Mammary epithelial cell (primary cell): ENCODE measurements around the gene PTGER3.

Source experiments
- EZH2 ChIP-seq: IDR thresholded peaks from 2 replicates; pipeline ENCODE4 v1.6.1; 2012; ENCODE audit warnings: low read length, inconsistent platforms, borderline replicate concordance
- TF ChIP-seq, protein P1 (sequence below), 2 donors: IDR thresholded peaks in 1 of 2; conservative IDR thresholded peaks in 1 of 2; 2 replicates each; pipeline ENCODE4 v1.5.1; 2011 to 2012; ENCODE audit warnings: inconsistent platforms in 2 of 2, low read length in 2 of 2, mild to moderate bottlenecking in 2 of 2, control low read depth in 1 of 2, low read depth in 1 of 2; ENCODE audit not compliant: insufficient read depth in 1 of 2; ENCODE audit errors: extremely low read depth in 1 of 2

DNA sequence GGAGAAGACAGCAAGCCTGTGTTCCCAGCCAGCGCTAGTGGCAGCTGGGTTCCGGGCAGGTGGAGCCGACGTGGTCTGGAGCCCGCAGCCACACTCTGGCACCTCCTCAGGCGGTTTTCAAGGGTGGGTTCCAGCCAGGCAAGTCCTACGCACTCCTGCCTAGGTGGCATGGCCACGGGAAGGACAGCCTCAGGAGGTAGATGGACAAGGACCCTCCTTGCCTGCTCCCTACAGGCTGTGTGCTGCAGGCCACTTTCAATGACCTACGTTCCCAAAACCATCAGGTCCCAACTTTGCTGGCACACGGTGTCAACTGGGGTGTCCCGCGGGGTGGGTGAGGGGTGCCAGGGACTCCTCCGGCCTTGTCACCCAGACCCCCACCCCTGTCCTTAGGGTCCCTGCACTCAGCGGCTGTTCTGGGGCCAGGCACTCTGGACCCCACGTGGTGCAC lies 6.7 kb upstream of the PTGER3 start:
- TF ChIP-seq, protein P1, sequence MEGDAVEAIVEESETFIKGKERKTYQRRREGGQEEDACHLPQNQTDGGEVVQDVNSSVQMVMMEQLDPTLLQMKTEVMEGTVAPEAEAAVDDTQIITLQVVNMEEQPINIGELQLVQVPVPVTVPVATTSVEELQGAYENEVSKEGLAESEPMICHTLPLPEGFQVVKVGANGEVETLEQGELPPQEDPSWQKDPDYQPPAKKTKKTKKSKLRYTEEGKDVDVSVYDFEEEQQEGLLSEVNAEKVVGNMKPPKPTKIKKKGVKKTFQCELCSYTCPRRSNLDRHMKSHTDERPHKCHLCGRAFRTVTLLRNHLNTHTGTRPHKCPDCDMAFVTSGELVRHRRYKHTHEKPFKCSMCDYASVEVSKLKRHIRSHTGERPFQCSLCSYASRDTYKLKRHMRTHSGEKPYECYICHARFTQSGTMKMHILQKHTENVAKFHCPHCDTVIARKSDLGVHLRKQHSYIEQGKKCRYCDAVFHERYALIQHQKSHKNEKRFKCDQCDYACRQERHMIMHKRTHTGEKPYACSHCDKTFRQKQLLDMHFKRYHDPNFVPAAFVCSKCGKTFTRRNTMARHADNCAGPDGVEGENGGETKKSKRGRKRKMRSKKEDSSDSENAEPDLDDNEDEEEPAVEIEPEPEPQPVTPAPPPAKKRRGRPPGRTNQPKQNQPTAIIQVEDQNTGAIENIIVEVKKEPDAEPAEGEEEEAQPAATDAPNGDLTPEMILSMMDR (conservative IDR thresholded peaks at IDR 0.05 in 1 of 2, IDR thresholded peaks at IDR 0.05 in 1 of 2; ENCODE audit: extremely low read depth in 1 of 2, insufficient read depth in 1 of 2, low read depth in 1 of 2, low read length in 2 of 2) = no peak
- no peak for TF ChIP-seq EZH2
